K562 (cell line): ENCODE data around the gene HRAS. TPM values are rescaled to one million over a fixed set of nuclear protein-coding genes. Genes with fewer than 3 reads are reported as not detected.
A peak's percentile ranks its signal among the peaks of the same experiment; 100 is the strongest.

Experiments used
- CHAMP1 ChIP-seq: fragments of 450-650 bp; IDR thresholded peaks from 2 replicates; pipeline ENCODE4 v1.6.1; 2016; ENCODE audit warnings: mild to moderate bottlenecking
- DEAF1 ChIP-seq: fragments of 450-650 bp; formaldehyde crosslinking; IDR thresholded peaks from 2 replicates; pipeline ENCODE4 v1.4.0; 2020; ENCODE audit warnings: mild to moderate bottlenecking, moderate library complexity
- LEF1 ChIP-seq: fragments of 450-650 bp; IDR thresholded peaks from 2 replicates; pipeline ENCODE4 v1.6.1; 2016; ENCODE audit warnings: mild to moderate bottlenecking
- NUFIP1 ChIP-seq: fragments of 450-650 bp; IDR thresholded peaks from 2 replicates; pipeline ENCODE4 v1.6.1; 2018; ENCODE audit not compliant: partially characterized antibody
- RB1 ChIP-seq: fragments of 450-650 bp; IDR thresholded peaks from 2 replicates; pipeline ENCODE4 v1.6.1; 2017; ENCODE audit warnings: low read depth, mild to moderate bottlenecking
- RFX7 ChIP-seq: fragments of 250-450 bp; sonication (Bioruptor Pico); IDR thresholded peaks from 2 replicates; pipeline ENCODE4 v1.5.1; 2021; ENCODE audit warnings: mild to moderate bottlenecking
- RREB1 ChIP-seq: fragments of 250-450 bp; sonication (Bioruptor Pico); IDR thresholded peaks from 2 replicates; pipeline ENCODE4 v1.4.0; 2020
- ZNF280A ChIP-seq: fragments of 450-650 bp; IDR thresholded peaks from 2 replicates; pipeline ENCODE4 v1.6.1; 2018; ENCODE audit warnings: mild to moderate bottlenecking, low read depth; ENCODE audit not compliant: partially characterized antibody
- ZNF324 ChIP-seq: fragments of 250-450 bp; sonication (Bioruptor Pico); IDR thresholded peaks from 2 replicates; pipeline ENCODE4 v1.4.0; 2020; ENCODE audit warnings: mild to moderate bottlenecking
- ZNF592 ChIP-seq: fragments of 450-650 bp; IDR thresholded peaks from 2 replicates; pipeline ENCODE4 v1.6.1; 2017; ENCODE audit warnings: antibody characterized with exemption, mild to moderate bottlenecking
- polyA plus RNA-seq, 8 experiments: library from polyadenylated mRNA; depleted of rRNA in 4 of 8; stranded (reverse) in 5 of 8; unstranded in 3 of 8; fragments of >200 nt; fragmentation: Nextera tagmentation in 2 of 8; fragmentation: Illumina TruSeq in 1 of 8; extraction: Ambion mirVana in 2 of 8; extraction: Trizol in 1 of 8; gene quantifications; 2 replicates each; pipeline versions ENCODE4 v1.2.1 to v1.2.3, GENCODE V29; 2011 to 2014; ENCODE audit warnings: inconsistent platforms in 1 of 8, missing spikeins in 1 of 8
- total RNA-seq, 7 experiments: library from RNA; depleted of rRNA in 6 of 7; stranded (reverse); fragments of >200 nt in 6 of 7; fragmentation: Illumina TruSeq in 2 of 7; extraction: Trizol in 2 of 7; gene quantifications; 2 replicates each; pipeline versions ENCODE4 v1.2.1 to v1.2.3, GENCODE V29; 2011 to 2021; ENCODE audit warnings: low replicate concordance in 1 of 7

The HRAS gene
- total and polyA plus RNA-seq, 9 of the 15 experiments (the other 6 are each of a cell fraction or from before 2014, with no cell fraction given), result 2.8 to 73.5 (median 29.6) TPM

GRCh38 chr11:504053-504993, 31.1 kb downstream of the HRAS start (continued):
- TF ChIP-seq RREB1 (CRISPR knock-in tag), result no peak
- TF ChIP-seq CHAMP1, result no peak
- no peak for TF ChIP-seq DEAF1
- TF ChIP-seq ZNF280A, result no peak
- TF ChIP-seq LEF1, result no peak
- TF ChIP-seq RB1, result peak; percentile 60
- TF ChIP-seq ZNF592, result peak; percentile 64
- TF ChIP-seq RFX7 (CRISPR knock-in tag), result no peak
- TF ChIP-seq NUFIP1, result no peak
- TF ChIP-seq ZNF324 (CRISPR knock-in tag), result no peak
